Skeletal muscle satellite cell (primary cell): ENCODE measurements around the gene PHOX2A.

Experiments used
- H3K27me3 ChIP-seq: 2 replicates; pipeline ENCODE4 v1.7.0; 2013; ENCODE audit warnings: low read length; ENCODE audit not compliant: control insufficient read depth, insufficient read depth
- H3K36me3 ChIP-seq: 2 replicates; pipeline ENCODE4 v1.7.0; 2013; ENCODE audit warnings: mild to moderate bottlenecking, control low read depth, low read length; ENCODE audit not compliant: insufficient read depth
- H3K4me1 ChIP-seq: 2 replicates; pipeline ENCODE4 v1.7.0; 2013; ENCODE audit warnings: low read length; ENCODE audit not compliant: control insufficient read depth, insufficient read depth
- H3K4me2 ChIP-seq: 2 replicates; pipeline ENCODE4 v1.7.0; 2013; ENCODE audit warnings: mild to moderate bottlenecking, low read length
- H3K4me3 ChIP-seq: 2 replicates; pipeline ENCODE4 v1.7.0; 2013; ENCODE audit warnings: low read length
- H3K9ac ChIP-seq: 2 replicates; pipeline ENCODE4 v1.7.0; 2013; ENCODE audit warnings: mild to moderate bottlenecking, low read depth, low read length, moderate library complexity
- H3K9me3 ChIP-seq: replicated peaks from 2 replicates; pipeline ENCODE4 v1.7.0; 2013; ENCODE audit warnings: mild to moderate bottlenecking, control low read depth, low read length

The PHOX2A gene

DNA sequence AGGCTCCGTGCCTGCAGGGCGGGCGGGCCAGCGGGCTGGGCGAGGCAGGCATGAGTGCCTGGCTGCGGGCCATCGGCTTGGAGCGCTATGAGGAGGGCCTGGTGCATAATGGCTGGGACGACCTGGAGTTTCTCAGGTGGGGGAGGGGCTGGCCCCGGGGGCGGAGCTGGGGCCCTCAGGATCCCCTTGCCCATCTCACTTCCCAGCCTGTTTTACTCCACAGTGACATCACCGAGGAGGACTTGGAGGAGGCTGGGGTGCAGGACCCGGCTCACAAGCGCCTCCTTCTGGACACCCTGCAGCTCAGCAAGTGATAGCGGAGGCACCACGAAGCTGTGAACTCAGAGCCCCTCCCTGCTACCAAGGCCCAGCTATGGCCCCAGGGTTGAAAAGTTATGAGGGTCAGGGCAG lies 5.9 kb downstream of the PHOX2A start:
- Histone ChIP-seq H3K4me2 (no peak overlapping the region), H3K9me3 (no peaks in the 10 kb centered on the region), H3K4me3 (no peak overlapping the region), H3K9ac (no peak overlapping the region), H3K36me3 (peaks cover 55% of the 10 kb centered on the region), H3K4me1 (peaks cover 16% of the 10 kb centered on the region), H3K27me3 (peaks cover 27% of the 10 kb centered on the region)

DNA sequence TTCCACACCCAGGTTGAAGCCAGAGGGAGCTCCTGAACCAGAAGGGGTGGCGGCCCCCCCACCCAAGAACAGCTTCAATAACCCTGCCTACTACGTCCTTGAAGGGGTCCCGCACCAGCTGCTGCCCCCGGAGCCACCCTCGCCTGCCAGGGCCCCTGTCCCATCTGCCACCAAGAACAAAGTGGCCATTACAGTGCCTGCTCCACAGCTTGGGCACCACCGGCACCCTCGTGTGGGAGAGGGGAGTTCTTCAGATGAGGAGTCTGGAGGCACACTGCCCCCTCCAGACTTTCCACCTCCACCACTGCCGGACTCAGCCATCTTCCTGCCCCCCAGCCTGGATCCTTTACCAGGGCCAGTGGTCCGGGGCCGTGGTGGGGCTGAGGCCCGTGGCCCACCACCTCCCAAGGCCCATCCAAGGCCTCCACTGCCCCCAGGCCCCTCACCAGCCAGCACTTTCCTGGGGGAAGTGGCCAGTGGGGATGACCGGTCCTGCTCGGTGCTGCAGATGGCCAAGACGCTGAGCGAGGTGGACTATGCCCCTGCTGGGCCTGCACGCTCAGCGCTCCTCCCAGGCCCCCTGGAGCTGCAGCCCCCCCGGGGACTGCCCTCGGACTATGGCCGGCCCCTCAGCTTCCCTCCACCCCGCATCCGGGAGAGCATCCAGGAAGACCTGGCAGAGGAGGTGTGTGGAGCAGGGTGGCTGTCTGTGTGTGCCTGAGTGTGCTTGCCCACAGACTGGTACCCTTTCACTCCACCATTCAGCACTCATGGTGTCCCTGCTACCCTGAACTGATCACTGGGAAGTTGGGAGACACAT lies 6.7 kb downstream of the PHOX2A start:
- H3K4me1 ChIP-seq: peaks cover 16% of the 10 kb centered on the region
- H3K36me3 ChIP-seq: peaks cover 62% of the 10 kb centered on the region
- H3K9ac ChIP-seq: no peak overlapping the region
- no peaks in the 10 kb centered on the region for H3K9me3 ChIP-seq
- peaks cover 24% of the 10 kb centered on the region for H3K27me3 ChIP-seq
- no peak overlapping the region for H3K4me2 ChIP-seq
- no peak overlapping the region for H3K4me3 ChIP-seq

DNA sequence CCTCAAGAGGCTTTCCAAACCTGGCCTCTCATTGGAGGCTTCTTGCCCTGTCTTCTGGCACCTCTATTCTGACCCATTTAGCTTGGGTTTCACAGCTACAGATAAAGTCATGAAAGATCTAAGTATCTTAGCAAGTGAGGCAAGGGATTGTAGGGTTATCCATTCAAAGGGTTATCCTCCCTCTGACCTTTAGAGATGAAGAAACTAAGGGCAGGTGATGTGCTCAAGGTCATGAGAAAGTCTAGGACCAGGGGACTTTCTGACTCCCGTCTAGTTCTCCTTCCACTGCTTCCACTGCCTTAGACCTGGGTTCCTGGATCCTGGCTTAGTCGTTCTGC lies 7.2 kb downstream of the PHOX2A start:
- H3K9me3 ChIP-seq: no peaks in the 10 kb centered on the region
- H3K9ac ChIP-seq: no peak overlapping the region
- no peak overlapping the region for H3K4me2 ChIP-seq
- no peak overlapping the region for H3K4me3 ChIP-seq
- peaks cover 18% of the 10 kb centered on the region for H3K27me3 ChIP-seq
- peaks cover 16% of the 10 kb centered on the region for H3K4me1 ChIP-seq
- peaks cover 68% of the 10 kb centered on the region for H3K36me3 ChIP-seq

DNA sequence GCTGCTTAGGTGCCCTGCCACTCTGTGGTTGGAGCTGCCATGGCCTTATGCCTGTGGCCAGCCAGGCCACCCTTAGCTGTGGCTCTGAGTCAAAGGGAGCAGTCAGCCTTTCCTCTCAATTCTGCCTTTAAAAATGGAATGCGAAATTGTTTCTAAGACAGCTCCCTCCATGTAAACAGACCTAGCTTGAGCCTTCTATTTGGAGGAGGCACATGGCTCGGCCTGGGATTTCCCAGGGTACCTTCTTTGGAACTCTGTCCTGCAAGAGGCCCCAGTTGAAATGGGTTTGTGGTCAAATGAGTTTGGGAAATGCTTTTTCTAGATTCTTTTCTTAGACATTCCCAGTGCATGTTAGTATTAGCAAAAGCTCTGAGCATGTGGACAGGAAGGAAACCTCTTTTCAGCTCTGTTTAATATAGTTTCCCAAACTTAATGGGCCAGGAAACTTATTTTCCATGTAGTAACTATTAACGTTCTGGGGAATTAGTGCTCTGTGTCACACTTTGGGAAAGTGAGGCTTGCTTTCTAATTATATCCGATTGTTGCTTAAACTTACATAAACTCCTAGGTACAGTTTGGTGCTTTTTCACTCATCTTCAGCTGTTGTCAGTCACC lies 7.8 kb downstream of the PHOX2A start:
- Histone ChIP-seq H3K27me3 (peaks cover 15% of the 10 kb centered on the region), H3K9ac (no peak overlapping the region), H3K36me3 (peaks cover 74% of the 10 kb centered on the region), H3K4me2 (no peak overlapping the region), H3K9me3 (no peaks in the 10 kb centered on the region), H3K4me1 (peaks cover 16% of the 10 kb centered on the region), H3K4me3 (no peak overlapping the region)

DNA sequence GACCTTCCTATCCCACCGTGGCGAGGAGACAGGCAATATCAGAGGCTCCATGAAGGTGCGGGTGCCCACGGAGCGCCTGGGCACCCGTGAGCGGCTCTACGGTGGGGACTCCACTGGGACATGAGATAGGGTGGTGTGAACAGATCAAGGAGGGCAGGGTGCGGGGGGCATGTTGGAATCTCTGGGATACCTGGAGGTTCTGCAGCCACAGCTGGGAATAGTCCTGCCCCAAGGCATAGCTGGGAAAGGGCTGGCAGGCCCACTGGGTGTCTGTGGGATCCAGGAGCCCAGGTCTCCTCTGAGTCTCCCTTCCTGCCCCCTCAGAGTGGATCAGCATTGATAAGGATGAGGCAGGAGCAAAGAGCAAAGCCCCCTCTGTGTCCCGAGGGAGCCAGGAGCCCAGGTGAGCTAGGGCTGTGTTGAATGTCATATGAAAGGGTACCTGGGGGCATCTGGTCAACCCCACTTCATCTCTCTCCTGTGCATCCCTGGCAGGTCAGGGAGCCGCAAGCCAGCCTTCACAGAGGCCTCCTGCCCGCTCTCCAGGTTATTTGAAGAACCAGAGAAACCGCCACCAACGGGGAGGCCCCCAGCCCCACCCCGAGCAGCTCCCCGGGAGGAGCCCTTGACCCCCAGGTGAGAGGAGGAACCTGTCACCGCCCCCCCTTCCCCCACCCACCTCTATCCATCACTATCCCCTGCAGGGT lies 8.5 kb downstream of the PHOX2A start:
- Histone ChIP-seq H3K36me3 (peaks cover 80% of the 10 kb centered on the region), H3K4me3 (no peak overlapping the region)

DNA sequence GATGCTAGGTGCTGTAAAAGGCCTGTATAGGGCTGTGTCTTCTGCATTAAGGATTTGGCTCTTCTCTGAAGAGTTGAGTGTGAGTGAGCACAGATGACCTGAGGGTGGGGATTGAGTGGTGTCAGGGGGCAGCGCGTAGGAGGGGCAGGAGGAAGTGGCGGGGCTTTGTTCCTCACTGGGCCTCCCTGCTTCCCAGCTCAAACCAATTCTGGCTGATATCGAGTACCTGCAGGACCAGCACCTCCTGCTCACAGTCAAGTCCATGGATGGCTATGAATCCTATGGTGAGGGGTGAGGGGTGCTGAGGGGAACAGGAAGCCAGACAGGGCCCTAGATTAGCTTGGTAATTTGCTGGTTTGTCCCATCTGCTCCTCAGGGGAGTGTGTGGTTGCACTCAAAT lies 9.1 kb downstream of the PHOX2A start:
- H3K27me3 ChIP-seq: peaks cover 4% of the 10 kb centered on the region

More for the DNA sequence above, 8.5 kb downstream of the PHOX2A start:
- Histone ChIP-seq H3K9me3 (no peaks in the 10 kb centered on the region), H3K4me2 (no peak overlapping the region), H3K27me3 (peaks cover 9% of the 10 kb centered on the region), H3K9ac (no peak overlapping the region), H3K4me1 (peaks cover 16% of the 10 kb centered on the region)

DNA sequence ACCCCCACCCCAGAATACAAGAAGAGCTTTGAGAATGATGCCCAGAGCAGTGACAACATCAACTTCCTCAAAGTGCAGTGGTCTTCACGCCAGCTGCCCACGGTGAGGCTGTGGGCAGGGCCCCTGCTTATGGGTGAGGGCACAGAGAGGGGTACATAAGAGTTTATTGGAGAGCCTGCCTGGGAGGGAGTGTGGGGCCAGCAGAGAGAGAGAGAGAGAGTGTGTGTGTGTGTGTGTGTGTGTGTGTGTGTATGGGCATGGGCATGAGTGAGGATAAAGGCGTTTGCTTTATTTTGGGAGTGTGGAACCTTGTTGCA lies 9.5 kb downstream of the PHOX2A start:
- peaks cover 6% of the 10 kb centered on the region for H3K4me1 ChIP-seq
- H3K4me3 ChIP-seq: no peak overlapping the region
- no peaks in the 10 kb centered on the region for H3K9me3 ChIP-seq
- peaks cover 1% of the 10 kb centered on the region for H3K27me3 ChIP-seq
- H3K9ac ChIP-seq: no peak overlapping the region
- H3K4me2 ChIP-seq: no peak overlapping the region
- peaks cover 91% of the 10 kb centered on the region for H3K36me3 ChIP-seq

More for the DNA sequence above, 9.1 kb downstream of the PHOX2A start:
- no peak overlapping the region for H3K4me2 ChIP-seq
- H3K36me3 ChIP-seq: peaks cover 86% of the 10 kb centered on the region
- H3K4me3 ChIP-seq: no peak overlapping the region
- no peaks in the 10 kb centered on the region for H3K9me3 ChIP-seq
- H3K4me1 ChIP-seq: peaks cover 10% of the 10 kb centered on the region
- no peak overlapping the region for H3K9ac ChIP-seq

DNA sequence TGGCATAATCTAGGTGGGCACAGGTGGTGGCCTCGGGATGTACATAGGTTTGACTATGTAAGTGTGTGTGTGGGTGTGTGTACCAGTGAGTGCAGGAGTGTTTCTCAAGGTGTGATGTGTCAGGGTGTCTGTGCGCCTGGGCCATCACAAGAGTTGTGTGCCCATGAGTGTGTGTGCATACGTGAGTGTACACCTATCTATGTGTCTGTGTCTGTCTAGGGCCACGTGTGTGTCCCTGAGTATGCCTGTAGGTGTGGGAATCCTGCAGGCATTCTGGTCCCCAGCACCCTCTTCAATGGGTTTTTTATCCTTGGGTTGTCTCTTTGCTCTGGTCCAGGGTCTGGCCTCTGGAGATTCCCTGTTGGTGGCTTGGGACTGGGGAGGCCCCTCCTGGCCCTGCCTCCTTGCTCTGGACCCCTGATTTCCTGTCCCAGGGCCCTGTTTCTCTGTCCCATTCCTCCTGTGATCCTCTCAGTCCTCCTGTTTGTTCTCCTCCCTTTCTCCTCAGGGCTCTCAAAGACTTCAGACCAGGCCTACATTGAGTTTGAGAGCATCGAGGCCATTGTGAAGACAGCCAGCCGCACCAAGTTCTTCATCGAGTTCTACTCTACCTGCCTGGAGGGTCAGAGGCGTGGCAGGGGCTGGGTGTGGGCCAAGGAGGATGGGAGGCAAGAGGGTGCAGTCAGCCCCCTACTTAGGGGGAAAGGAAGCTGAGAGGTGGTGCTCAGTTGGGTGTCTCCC lies 10.0 kb downstream of the PHOX2A start:
- Histone ChIP-seq H3K36me3 (peaks cover 96% of the 10 kb centered on the region), H3K27me3 (no peaks in the 10 kb centered on the region), H3K4me3 (no peak overlapping the region), H3K4me1 (peaks cover under 1% of the 10 kb centered on the region), H3K9me3 (no peaks in the 10 kb centered on the region), H3K9ac (no peak overlapping the region), H3K4me2 (no peak overlapping the region)

DNA sequence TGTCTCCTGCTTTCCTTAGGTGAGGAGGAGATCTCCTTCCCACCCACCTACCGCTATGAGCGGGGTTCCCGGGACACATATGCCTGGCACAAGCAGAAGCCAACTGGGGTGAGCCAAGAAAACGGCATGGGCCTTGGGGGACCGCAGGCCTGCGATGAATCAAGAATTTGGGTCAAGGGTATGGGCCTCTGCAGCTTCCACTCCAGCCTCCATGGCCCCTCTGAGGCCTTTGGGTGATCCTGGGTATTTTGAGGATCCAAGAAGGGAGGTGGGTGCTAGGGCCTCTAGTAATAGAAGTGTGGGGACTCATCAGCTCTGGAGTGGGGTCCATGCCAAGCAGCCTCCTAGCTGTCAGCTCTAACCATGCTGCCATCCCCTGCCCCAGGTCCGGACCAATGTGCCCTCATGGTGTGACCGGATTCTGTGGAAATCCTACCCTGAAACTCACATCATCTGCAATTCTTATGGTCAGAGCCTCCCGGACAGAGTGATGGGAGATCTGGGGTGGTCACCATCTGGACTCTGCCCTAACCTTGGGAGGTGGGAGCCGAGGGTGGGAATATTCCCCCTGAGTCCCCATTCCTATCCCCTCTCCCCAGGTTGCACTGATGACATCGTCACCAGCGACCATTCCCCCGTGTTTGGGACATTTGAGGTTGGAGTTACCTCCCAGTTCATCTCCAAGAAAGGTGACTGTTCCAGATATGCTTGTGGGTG lies 10.8 kb downstream of the PHOX2A start:
- Histone ChIP-seq H3K36me3 (peaks cover 96% of the 10 kb centered on the region), H3K4me3 (no peak overlapping the region), H3K9ac (no peak overlapping the region), H3K4me2 (no peak overlapping the region), H3K4me1 (peaks cover under 1% of the 10 kb centered on the region), H3K9me3 (no peaks in the 10 kb centered on the region), H3K27me3 (no peaks in the 10 kb centered on the region)

DNA sequence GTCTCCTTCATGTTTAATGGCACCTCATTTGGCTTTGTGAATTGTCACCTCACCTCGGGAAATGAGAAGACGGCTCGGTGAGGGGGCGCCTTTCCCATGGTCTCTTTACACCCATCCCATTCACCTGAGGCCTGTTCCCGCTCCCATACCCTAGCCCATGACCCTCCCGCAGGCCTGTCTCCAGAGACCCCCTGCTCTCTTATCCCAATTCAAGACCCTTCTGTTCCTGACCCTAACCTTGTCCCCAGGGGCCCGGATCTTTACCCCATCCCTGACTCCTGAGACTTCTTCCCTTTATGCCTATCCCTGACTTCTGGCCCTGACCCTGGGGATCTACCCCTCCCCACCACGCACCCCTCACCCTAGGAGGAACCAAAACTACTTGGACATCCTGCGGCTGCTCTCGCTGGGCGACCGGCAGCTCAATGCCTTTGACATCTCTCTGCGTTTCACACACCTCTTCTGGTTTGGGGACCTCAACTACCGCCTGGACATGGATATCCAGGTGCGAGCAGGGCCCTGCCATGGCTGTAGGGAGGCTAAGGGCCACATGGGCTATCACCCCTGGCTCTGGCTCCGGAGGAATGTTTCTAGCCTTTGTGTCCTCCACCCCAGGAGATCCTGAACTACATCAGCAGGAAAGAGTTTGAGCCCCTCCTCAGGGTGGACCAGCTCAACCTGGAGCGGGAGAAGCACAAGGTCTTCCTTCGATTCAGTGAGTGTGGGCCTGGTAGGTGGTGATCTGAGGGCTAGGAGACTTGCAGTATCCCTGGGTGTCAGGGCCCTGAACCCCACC lies 11.5 kb downstream of the PHOX2A start:
- no peak overlapping the region for H3K4me2 ChIP-seq
- no peak overlapping the region for H3K9ac ChIP-seq
- no peaks in the 10 kb centered on the region for H3K9me3 ChIP-seq
- H3K27me3 ChIP-seq: no peaks in the 10 kb centered on the region
- peaks cover 98% of the 10 kb centered on the region for H3K36me3 ChIP-seq
- H3K4me3 ChIP-seq: no peak overlapping the region
- H3K4me1 ChIP-seq: peaks cover 8% of the 10 kb centered on the region
